Neural progenitor cell (in vitro differentiated cells): ENCODE measurements around the gene RGS9. TPM values are rescaled to one million over a fixed set of nuclear protein-coding genes. Genes with fewer than 3 reads are reported as not detected.
A peak's percentile ranks its signal among the peaks of the same experiment; 100 is the strongest.

ENCODE experiments used
- DNase-seq: peaks from one replicate; pipeline ENCODE4 v3.0.0-alpha.2; 2016; ENCODE audit warnings: low spot score
- H2AFZ ChIP-seq: fragments of 200-600 bp; sonication (generic); replicated peaks from 2 replicates; pipeline ENCODE4 v1.6.1; 2016; ENCODE audit warnings: antibody characterized with exemption
- H3F3A ChIP-seq: fragments of 200-600 bp; sonication (generic); 2 replicates; pipeline ENCODE4 v1.6.1; 2016; ENCODE audit warnings: antibody characterized with exemption, low read depth
- H3K27ac ChIP-seq: fragments of 200-600 bp; sonication (generic); 2 replicates; pipeline ENCODE4 v1.5.1; 2016; ENCODE audit warnings: mild to moderate bottlenecking
- H3K27me3 ChIP-seq: fragments of 200-600 bp; sonication (generic); 2 replicates; pipeline ENCODE4 v1.6.1; 2016; ENCODE audit warnings: mild to moderate bottlenecking, moderate library complexity
- H3K36me3 ChIP-seq: fragments of 200-600 bp; sonication (generic); 2 replicates; pipeline ENCODE4 v1.5.1; 2016
- H3K4me1 ChIP-seq: fragments of 200-600 bp; sonication (generic); 2 replicates; pipeline ENCODE4 v1.6.1; 2016; ENCODE audit warnings: mixed run types
- H3K4me2 ChIP-seq: fragments of 200-600 bp; sonication (generic); 2 replicates; pipeline ENCODE4 v1.6.1; 2016
- H3K4me3 ChIP-seq: fragments of 200-600 bp; sonication (generic); 2 replicates; pipeline ENCODE4 v1.5.1; 2016
- H3K79me2 ChIP-seq: fragments of 200-600 bp; sonication (generic); 2 replicates; pipeline ENCODE4 v1.6.1; 2016; ENCODE audit warnings: low read depth
- H3K9ac ChIP-seq: fragments of 200-600 bp; sonication (generic); 2 replicates; pipeline ENCODE4 v1.6.1; 2016
- H3K9me3 ChIP-seq: fragments of 200-600 bp; sonication (generic); 2 replicates; pipeline ENCODE4 v1.5.1; 2016; ENCODE audit warnings: low read depth
- H4K20me1 ChIP-seq: fragments of 200-600 bp; sonication (generic); 2 replicates; pipeline ENCODE4 v1.6.1; 2016; ENCODE audit warnings: low read depth
- H3K27ac Mint-ChIP-seq: 3 replicates; pipeline ENCODE4 v1.8.0; 2021; ENCODE audit warnings: mixed read lengths
- H3K27me3 Mint-ChIP-seq: 2 replicates; pipeline ENCODE4 v1.8.0; 2022; ENCODE audit warnings: low read depth, mild to moderate bottlenecking, inconsistent platforms, moderate library complexity, mixed read lengths; ENCODE audit not compliant: insufficient read depth
- H3K36me3 Mint-ChIP-seq: 3 replicates; pipeline ENCODE4 v1.8.0; 2021; ENCODE audit warnings: mixed read lengths
- H3K4me1 Mint-ChIP-seq: 3 replicates; pipeline ENCODE4 v1.8.0; 2021; ENCODE audit warnings: mixed read lengths
- H3K4me3 Mint-ChIP-seq: 3 replicates; pipeline ENCODE4 v1.8.0; 2021; ENCODE audit warnings: mild to moderate bottlenecking, moderate library complexity, mixed read lengths
- H3K9me3 Mint-ChIP-seq: 3 replicates; pipeline ENCODE4 v1.8.0; 2020; ENCODE audit warnings: mixed read lengths
- EZH2 ChIP-seq: fragments of 200-600 bp; sonication (generic); IDR thresholded peaks from 2 replicates; pipeline ENCODE4 v1.6.1; 2017; ENCODE audit warnings: antibody characterized with exemption, mild to moderate bottlenecking, moderate library complexity
- EZH2phosphoT487 ChIP-seq: fragments of 200-600 bp; sonication (generic); IDR thresholded peaks from 2 replicates; pipeline ENCODE4 v1.6.1; 2017; ENCODE audit warnings: antibody characterized with exemption
- total RNA-seq: library from RNA; depleted of rRNA; stranded (reverse); fragments of >200 nt; gene quantifications from 2 replicates; pipeline ENCODE4 v1.2.3, GENCODE V29; 2015; ENCODE audit warnings: low replicate concordance
- TF ChIP-seq, protein P1 (sequence below): fragments of 200-600 bp; sonication (generic); IDR thresholded peaks from 2 replicates; pipeline ENCODE4 v1.5.1; 2017; ENCODE audit warnings: antibody characterized with exemption, mild to moderate bottlenecking

RGS9 gene
- total RNA-seq, 1 donor from 2014 or later = 7.9 TPM

DNA sequence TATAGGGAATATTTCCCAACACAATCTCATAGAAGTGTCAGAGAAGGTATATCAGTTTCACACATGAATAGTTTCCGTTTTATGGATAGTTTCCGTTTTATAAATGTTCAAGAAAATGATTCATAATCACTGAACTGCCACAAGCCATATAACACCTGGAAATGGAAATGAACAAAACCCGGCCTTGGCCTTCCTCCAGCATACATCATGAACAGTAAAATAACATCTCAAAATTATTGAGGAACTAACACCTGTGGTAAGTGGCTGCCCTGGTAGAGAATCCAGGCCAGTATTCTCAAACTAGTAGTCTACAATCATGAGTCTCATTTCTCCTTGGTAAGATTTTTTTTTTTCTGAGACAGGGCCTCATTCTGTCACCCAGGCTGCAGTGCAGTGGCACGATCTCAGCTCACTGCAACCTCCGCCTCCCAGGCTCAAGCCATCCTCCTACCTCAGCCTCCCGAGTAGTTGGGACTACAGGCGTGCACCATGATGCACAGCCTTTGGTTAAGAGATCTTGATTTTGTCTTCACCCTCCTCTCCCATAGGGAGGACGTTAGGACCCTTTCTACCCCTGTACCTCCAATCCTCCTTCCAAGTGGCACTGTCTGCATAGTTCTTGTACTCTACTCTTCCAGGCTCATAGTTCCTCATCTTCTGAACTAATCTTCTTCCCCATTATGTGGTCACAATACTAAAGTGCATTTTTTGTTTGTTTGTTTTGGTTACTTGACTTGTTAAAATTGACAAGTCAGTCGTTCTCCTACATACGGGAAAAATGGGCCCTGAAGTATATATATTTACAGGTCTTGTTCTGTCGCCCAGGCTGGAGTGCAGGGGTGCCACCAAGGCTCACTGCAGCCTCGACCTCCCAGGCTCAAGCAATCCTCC lies 15.0 kb upstream of the RGS9 start:
- H3K4me1 Mint-ChIP-seq = peaks cover 7% of the 10 kb centered on the region
- no peaks in the 10 kb centered on the region for H3K9me3 Mint-ChIP-seq
- H3K4me3 Mint-ChIP-seq = peak overlapping the region; percentile 90
- H3K4me3 ChIP-seq = peak overlapping the region; percentile 80
- DNase-seq = no peak
- H3K27ac ChIP-seq = no peak overlapping the region
- peak overlapping the region; percentile 75 for H3K4me2 ChIP-seq
- TF ChIP-seq, protein P1, sequence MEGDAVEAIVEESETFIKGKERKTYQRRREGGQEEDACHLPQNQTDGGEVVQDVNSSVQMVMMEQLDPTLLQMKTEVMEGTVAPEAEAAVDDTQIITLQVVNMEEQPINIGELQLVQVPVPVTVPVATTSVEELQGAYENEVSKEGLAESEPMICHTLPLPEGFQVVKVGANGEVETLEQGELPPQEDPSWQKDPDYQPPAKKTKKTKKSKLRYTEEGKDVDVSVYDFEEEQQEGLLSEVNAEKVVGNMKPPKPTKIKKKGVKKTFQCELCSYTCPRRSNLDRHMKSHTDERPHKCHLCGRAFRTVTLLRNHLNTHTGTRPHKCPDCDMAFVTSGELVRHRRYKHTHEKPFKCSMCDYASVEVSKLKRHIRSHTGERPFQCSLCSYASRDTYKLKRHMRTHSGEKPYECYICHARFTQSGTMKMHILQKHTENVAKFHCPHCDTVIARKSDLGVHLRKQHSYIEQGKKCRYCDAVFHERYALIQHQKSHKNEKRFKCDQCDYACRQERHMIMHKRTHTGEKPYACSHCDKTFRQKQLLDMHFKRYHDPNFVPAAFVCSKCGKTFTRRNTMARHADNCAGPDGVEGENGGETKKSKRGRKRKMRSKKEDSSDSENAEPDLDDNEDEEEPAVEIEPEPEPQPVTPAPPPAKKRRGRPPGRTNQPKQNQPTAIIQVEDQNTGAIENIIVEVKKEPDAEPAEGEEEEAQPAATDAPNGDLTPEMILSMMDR = no peak
- TF ChIP-seq EZH2phosphoT487 (no peak), EZH2 (no peak)
- peaks cover 3% of the 10 kb centered on the region for H3K4me1 ChIP-seq
- H3K27me3 Mint-ChIP-seq = no peaks in the 10 kb centered on the region
- no peaks in the 10 kb centered on the region for H3K79me2 ChIP-seq
- no peaks in the 10 kb centered on the region for H3K9me3 ChIP-seq
- H3K36me3 ChIP-seq = no peaks in the 10 kb centered on the region
- no peak overlapping the region for H2AFZ ChIP-seq
- H3K27me3 ChIP-seq = no peaks in the 10 kb centered on the region
- H3K27ac Mint-ChIP-seq = no peak overlapping the region
- no peaks in the 10 kb centered on the region for H3F3A ChIP-seq
- no peak overlapping the region for H3K9ac ChIP-seq
- H3K36me3 Mint-ChIP-seq = no peaks in the 10 kb centered on the region
- H4K20me1 ChIP-seq = no peaks in the 10 kb centered on the region

DNA sequence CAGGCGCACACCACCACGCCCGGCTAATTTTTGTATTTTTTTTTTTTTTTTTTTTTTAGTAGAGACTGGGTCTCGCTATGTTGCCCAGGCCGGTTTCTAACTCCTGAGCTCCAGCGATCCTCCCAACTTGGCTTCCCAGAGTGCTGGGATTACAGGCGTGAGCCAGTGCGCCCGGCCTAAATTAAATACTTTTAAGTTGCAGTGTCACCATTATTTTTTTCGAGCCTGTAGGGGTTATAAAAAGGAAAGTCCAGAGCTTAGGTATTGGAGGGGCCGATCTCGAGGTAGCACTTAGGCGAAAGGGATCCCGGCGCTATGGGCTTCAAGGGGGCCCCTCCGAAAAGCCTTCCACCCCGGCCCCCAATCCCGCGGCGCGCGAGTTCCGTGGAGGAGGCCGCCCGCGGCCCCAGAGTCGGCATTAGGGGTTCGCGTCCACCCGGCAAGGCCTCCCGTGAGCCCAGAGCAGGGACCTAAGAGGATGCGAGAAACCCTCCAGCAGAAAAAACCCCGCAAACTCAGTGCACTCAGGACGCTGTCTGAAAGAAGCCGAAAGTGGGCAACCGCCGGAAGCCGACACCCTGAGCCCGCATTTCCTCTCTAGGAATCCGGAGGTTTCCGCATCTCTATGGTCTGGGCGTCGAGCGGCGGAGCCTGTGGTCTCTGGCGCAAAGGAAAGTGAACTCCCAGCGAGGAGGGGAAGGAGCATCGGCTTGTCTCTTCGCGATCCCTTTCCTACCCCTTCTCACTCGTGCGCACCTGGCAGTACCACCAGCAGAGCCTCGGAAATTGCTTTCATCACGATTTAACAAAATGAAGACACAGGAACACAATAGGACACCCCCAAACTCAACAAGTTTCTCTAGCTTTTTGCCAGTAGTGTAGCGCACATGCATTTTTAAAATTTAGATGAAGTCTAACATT lies 14.1 kb upstream of the RGS9 start:
- peak overlapping the region; percentile 89 for H3K9ac ChIP-seq
- Mint-ChIP-seq H3K27ac (peak overlapping the region; percentile 97), H3K4me3 (peak overlapping the region; percentile 90), H3K4me1 (peaks cover 7% of the 10 kb centered on the region), H3K36me3 (no peaks in the 10 kb centered on the region), H3K9me3 (no peaks in the 10 kb centered on the region), H3K27me3 (no peaks in the 10 kb centered on the region)
- no peaks in the 10 kb centered on the region for H3K27me3 ChIP-seq
- DNase-seq = peak; percentile 92
- H3K36me3 ChIP-seq = no peaks in the 10 kb centered on the region
- H3K4me1 ChIP-seq = peaks cover 3% of the 10 kb centered on the region
- peak; percentile 24 for TF ChIP-seq EZH2
- no peak for TF ChIP-seq EZH2phosphoT487
- no peaks in the 10 kb centered on the region for H3F3A ChIP-seq
- H3K9me3 ChIP-seq = no peaks in the 10 kb centered on the region
- H3K27ac ChIP-seq = no peak overlapping the region
- H3K4me2 ChIP-seq = peak overlapping the region; percentile 75
- H3K79me2 ChIP-seq = no peaks in the 10 kb centered on the region
- no peaks in the 10 kb centered on the region for H4K20me1 ChIP-seq
- H2AFZ ChIP-seq = peak overlapping the region; percentile 96
- H3K4me3 ChIP-seq = peak overlapping the region; percentile 80

DNA sequence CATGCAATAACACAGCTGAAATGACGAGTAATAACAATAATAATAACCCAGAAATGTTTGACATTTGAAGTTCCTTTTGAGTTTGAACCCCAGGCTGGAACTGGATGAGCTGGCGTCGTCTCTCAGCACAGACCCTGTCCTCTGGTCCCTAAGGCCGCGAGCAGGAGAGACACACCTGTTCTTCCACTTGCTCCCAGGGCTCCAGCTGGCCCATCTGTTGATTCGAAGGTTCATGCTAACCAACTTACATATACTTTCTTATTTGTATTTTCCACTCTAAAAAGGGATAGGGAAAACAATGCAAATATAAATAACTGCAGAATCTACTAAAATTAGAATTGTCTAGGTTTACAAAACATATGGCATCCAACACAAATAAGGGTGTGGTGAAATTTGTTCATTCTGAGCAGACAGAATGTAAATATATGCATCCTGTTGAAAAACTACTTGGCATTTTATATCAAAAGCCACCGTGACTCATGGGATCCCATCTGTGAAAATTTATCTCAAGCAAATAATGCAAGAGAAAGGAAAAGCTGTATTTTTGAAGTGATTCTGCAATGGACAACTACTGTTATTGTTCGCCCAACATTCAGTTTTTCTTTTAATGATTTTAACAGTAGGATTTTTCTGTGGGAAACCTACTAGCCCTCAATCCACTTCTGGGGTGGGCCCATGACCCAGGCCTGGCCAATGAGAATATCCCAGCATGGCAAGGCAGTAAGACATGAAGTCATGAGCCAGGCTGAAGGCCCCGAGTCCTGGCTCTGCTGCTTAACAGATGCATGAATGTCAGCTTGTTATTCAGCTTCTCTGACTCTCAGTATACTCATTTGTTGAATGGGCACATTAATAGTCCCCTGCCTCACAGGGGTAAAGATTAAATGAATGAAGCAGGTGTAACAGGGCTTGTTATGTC lies 13.2 kb upstream of the RGS9 start:
- Histone ChIP-seq H4K20me1 (no peaks in the 10 kb centered on the region), H3K36me3 (no peaks in the 10 kb centered on the region), H3K9me3 (no peaks in the 10 kb centered on the region), H3K9ac (no peak overlapping the region), H3K79me2 (no peaks in the 10 kb centered on the region), H3K4me2 (peak overlapping the region; percentile 75), H3K27me3 (peaks cover 4% of the 10 kb centered on the region), H3K4me1 (peaks cover 3% of the 10 kb centered on the region), H3K27ac (no peak overlapping the region), H3F3A (no peaks in the 10 kb centered on the region), H3K4me3 (peak overlapping the region; percentile 80), H2AFZ (peak overlapping the region; percentile 96)
- no peaks in the 10 kb centered on the region for H3K36me3 Mint-ChIP-seq
- H3K27me3 Mint-ChIP-seq = peaks cover under 1% of the 10 kb centered on the region
- peak overlapping the region; percentile 90 for H3K4me3 Mint-ChIP-seq
- H3K4me1 Mint-ChIP-seq = peaks cover 7% of the 10 kb centered on the region
- peak overlapping the region; percentile 97 for H3K27ac Mint-ChIP-seq
- DNase-seq = no peak
- no peak for TF ChIP-seq EZH2
- TF ChIP-seq, protein P1 = no peak
- no peak for TF ChIP-seq EZH2phosphoT487
- no peaks in the 10 kb centered on the region for H3K9me3 Mint-ChIP-seq
